ENCODE measurements around the gene CALB2.
A peak's percentile ranks its signal among the peaks of the same experiment; 100 is the strongest.

Gene CALB2

DNA sequence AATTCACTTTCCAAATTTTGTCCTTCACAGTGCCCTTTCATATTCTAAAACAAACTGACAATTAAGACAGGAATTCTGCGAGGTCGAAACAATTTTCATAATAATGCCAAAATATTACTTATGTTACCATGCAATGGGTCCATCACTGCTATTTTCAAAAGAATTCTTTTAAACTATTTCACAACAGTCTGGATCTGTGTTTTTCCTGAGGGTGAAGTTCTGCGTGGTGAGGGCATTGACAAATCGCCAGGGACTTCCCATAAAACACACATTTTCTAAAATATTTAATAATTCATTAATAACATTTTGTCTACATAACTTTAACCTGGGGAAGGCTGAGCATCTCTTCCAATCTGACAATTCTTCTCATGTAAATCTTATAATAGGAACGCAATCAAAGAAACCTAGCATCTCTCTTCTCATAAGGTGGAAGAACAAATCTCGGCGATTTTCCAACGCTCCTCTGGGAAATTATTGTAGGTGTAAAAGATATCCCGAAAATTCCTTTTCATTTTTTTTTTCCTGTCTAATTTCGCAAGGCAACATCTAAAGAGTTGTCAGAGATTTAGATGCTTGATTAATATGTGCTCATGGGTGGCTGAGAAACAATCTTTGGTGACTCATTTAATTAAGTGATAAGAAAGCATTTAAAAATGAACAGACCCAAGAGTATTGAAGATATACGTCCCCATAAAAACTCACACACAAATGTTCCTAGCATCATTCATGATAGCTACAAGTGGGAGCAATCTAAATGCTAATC is 41.5 kb downstream of the CALB2 start:
- DNase-seq = no peak

DNA sequence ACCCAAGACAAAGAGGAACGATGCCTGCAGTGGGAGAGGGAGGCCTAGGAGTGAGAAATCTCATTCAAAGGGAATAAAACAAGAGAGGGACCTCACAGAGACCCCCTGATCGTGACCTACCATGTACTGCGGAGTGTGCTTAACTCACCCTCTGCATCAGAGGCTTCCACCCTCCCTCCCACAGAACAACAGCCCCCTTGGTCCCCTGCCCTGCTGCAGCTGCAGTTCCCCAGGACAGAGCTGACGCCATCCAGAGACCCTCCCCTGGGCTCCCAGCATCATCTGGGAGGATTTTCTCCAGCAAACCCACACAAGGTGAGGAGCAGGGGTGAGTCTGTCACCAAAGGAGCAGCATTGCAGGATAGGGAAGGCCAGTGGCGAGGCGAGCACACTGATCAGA is 43.5 kb downstream of the CALB2 start:
- DNase-seq = no peak

DNA sequence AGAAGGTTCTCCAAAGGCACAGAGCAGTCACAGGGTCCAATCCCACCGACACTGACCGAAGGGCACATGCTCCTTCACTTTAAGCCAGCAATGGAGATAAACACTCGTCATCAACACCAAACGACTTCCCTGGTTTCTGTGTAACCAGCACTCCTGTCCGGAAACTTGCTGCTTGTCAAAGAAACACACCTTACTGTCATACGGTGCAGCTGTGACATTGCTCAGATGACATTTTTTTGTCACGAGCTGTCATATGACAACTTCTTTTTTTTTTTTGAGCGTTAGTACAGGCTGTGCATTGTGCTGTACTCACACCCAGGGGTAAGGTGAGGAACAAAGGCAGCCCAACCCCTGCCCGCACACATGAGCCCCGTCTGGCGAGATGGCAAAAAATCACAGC is 44.2 kb downstream of the CALB2 start:
- DNase-seq = no peak

DNA sequence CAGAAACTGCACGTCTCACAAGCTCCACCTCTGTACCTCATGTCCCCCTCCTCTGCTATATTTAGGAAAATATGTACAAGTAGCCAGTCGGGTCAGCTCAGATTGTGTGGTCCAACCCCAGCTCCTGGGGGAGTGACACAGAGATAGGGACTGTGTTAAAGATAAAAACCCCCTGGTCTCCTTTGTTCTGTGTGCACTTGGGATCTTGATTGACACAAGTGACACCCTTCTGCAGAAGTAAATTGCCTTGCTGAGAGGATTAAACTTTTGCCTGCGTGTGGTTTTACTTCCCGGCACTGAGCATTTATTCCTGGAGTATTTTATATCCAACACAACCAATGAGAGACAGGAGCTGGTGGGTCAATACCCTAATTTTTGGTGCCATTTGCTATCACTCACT is 45.8 kb downstream of the CALB2 start:
- no peak for DNase-seq

DNA sequence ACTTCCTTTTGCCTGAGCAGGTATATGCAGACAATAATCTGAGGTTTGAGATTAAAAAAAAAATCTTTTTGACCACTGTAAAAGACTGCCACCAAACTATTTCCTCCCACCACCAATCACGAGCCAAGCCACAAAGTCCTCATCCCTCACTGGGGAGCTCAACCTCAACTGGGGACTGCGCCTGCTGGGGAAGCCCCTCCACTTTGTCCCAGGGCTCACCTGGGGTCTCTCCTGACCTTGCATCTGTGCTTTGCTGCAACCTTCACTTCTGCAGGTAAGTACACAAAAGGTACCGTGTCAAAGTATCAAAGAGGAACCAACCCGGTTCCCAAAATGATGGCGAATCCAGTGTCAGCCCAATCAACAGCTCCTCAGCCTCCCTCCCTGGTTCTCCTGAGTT is 47.8 kb downstream of the CALB2 start:
- no peak for DNase-seq

DNA sequence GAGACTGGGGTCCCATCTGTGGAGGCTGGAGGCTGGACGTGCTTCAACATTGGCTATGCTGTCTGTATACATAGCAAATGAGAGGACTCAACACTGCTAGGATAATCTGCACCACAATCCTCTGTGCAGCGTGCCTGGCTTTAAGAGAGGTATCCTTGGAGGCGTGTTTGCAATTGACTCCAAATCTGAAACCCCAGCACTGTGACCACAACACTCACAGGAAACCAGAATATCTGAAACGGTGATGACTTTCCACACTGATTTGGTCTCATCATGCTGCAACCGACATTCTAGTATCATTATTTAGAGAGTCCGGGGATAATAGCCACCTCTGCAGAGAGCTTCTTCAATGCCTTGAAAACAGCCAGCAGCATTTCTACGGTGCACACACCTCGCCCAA is 48.2 kb downstream of the CALB2 start:
- no peak for DNase-seq

DNA sequence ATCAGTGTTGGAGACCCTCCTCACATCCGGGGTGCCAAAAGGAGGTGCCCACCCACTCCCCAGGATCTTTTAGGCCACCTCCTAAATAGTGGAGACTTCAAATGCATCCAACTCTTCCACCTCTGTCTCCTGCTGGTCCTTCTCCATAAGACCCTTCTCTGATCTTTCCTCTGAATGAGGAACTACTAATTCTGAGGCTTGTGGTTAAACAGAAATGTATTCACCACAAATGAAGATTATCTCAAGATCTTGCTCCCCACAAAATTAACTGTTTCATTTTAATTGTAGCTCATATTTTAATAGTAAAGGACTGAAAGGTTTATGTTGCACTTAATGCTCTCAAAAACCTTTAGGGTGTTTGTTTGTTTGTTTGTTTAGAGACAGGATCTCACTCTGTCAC is 49.2 kb downstream of the CALB2 start:
- no peak for DNase-seq

DNA sequence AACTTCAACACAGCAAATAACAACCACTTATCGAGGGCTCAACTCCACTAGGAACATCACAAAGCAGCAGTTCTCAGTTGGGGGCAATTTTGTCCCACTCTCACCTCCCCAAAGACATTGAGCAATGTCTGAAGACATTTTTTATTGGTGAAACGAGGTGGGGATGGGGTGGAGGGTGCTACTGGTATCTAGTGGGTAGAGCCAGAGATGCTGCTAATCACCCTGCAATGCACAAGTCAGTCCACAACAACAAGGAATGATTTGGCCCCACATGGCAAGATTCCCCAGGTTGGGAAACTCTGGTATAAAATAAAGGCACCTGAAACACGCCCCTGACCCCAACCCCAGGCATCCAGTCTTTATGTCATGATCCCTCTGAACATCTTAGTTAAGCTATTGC is 50.0 kb downstream of the CALB2 start:
- no peak for DNase-seq

DNA sequence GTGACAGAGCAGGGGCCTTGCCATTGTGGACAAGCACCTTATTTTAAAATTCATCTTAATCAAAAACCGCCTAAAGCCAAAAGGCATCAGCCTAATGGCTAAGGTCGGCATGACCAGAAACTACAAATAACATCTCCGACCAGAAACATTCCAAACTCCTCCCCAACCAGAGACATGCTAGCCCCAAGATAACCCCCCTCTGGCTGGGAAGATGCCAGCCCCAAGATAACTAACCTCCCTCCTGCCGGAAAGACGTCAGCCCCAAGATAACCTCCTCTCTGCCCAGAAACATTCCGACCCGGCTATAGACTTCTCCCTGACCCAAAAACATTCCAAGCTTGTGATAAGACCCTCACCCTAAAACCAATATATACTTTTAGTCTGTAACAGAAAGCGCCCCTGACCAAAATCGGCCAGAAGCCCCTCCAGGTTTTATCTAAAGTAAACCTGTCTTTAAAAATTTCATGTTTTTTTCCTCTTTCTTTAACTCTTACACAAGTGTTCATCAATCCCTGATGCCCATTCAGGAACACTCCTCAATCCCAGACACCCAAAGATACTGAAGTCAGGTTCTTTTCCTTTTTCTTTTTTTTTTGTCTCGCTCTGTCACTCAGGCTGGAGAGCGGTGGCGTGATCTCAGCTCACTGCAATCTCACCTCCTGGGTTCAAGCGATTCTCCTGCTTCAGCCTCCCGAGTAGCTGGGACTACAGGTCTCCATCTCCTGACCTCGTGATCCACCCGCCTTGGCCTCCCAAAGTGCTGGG is 50.7 kb downstream of the CALB2 start:
- DNase-seq = no peak

DNA sequence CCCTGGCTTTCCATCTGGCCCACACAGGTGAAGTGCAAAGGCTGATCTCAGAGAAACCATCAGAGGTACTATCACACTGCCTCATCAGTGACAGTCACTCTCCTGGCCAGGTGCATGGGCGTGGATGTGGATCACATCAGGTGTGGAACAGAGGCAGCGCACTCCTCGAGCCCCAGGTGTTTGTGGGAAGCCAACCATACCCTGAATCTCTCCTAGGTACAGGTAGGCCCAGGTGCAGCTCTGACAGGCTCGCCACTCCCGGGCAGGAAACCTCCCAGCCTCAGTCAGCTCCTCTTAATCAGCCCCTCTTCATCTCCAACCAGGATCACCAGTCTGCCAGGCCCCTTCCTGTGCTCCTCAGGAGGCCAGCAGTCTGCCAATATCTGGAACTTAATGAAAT is 51.6 kb downstream of the CALB2 start:
- DNase-seq = no peak

DNA sequence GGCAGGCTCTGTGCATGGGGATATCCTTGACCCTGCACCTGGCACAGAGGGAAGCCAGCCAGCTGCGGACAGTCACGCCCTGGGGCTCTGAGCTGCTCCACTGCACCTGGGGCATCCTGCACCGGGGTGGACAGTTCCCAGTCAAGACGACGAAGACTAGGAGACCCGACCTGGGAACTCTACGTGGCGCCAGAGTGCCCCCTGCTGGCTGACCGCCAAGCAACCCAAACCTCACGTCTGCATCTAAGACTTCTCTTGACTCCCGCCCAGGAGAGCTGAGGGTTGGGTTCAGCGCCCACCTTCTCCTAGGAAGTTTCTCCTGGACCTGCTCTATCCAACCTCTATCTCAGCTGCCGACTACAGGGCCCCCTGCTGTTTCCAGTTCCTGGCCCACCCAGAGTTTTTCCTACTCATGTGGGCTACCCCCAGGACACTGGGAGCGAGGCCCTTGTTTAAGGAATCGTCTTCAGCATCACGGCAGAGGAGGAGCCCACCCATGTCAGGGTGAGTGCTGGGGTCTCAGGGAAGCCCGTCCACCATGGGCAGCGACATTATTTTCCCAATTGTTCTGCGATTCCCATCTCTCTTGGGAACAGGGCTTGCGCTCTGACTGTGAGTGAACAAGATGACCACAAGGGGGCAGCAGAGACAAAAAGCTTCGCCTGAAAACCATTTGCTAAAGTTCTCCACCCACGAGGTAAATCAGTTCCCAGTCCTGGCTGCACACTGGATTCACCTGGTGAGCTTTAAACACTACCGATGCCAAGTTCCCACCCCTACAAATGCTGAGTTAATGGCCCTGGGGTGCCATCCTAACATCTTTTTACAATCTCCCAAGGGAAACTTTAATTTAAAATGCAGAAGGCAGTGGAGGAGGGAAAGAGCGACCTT is 54.0 kb downstream of the CALB2 start:
- peak; percentile 65 to 68 for DNase-seq

DNA sequence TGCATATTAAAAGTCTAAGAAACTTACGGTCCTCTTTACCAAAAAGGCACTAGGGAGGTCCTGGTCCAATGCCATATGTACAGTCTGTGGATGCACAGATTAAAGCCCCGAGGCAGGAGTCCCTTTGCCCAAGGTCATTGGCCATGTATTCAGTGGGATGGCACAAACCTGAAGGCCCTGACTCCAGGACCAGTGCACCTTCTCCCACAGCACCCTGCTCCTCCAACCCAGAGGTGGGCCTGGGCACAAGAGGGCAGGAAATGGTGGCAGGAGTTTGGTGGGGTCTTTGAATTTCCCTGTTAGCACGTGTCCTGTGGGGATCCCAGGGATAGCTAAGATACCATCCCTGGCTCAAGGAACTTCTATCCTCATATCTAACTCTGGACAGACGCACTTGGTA is 54.8 kb downstream of the CALB2 start:
- DNase-seq = no peak

DNA sequence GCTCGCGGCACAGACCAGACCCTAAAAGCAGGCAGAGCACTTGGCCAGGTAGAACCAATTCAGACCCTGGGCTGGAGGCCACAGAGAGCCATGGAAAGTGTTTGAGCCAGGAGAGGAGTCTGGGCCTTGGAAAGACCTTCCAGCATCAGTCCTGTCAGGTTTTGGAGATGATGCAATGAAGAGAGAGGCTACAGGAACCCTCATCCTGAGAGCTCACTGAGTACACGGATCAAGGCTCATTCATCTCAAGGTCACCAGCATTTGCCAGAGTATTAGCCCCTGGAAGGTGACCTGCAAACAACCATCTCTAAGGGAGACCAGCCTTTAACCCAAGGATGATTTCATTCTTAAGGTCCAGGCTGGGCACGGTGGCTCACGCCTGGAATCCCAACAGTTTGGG is 55.5 kb downstream of the CALB2 start:
- DNase-seq = no peak

DNA sequence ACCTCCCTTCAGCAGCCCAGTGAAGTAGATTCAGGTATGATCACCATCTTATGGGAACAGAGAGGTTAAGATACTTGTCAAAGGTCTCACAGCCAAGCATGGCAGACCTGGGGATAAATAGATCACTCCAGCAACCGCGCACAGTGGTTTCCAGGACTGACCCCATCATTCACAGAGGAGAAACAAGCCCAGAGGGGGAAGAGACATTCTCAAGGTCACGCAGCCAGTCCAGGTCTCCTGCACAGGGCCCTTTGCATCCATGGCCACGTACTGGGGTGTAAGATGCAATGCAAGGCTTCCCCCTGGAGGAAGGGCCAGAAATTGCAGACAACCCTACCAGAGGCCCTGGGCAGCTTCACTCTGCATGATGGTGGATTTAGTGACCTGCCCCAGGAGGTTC is 63.4 kb downstream of the CALB2 start:
- DNase-seq = no peak

DNA sequence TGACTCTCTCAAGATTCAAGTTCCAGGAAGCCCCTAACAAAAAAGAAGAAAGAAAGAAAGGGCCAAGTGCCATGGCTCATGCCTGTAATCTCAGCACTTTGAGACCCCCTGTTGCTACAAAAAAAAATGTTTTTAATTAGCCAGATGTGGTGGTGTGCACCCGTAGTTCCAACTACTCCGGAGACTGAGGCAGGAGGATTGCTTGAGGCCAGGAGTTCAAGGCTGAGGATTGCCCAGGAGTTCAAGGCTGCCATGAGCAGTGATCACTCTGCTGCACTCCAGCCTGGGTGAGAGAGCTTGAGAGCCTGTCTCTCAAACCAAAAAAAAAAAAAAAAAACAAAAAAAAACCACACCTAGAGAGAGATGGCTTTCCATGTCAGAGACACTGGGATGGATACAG is 64.5 kb downstream of the CALB2 start:
- DNase-seq = no peak

DNA sequence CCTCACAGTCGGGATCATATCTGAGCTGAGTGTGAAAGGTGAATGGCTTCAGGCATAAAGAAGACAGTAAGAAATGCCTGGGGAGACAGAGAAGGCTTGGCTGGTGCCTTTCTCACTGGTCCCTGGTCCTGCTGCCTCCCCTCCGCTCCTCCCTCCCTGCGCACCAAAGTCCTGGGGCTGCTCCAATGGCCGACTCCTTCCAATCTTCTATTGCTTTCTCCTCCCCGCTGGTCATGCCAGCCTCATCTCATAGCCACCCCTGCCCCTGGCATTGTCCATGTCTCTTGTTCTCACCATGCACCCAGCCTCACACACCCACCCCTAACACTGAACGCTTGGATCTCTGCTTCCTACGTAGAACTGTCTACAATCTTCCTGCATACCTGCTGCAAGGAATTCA is 65.3 kb downstream of the CALB2 start:
- no peak for DNase-seq

DNA sequence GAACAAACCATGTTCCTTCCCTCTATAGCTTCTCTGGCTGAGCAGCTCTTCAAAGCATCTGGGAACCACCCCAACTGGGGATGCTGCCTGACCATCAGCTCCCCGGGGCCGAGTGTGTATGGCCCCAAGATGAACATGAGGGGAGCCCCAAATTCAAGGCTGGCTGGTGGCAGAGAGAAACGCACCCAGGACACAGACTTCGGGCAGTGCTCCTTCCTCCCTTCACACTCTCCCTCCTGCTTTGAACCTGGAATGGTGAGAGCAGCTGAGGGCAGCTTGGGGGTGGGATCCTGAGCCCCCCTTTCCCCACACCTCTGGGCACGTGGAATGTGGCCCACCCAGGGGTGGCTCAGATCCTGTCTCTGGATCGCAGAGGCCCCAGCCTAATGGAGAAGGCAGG is 66.1 kb downstream of the CALB2 start:
- DNase-seq = no peak

DNA sequence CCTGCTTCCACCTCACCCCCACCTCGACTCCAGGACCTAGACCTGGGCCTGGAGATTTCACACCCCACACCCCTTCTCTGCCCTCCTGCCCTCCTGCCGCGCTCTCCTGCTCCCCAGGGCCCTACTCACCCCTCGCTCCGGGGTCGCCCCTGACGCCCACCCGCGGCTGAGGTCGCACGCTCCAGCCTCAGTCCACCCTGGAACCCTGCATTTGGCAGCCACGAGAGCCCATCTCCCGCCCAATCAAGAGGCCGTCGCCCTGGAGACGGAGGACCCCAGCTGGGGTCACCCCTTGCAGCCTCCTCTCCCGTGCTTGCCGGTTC is 67.2 kb downstream of the CALB2 start:
- DNase-seq = no peak

DNA sequence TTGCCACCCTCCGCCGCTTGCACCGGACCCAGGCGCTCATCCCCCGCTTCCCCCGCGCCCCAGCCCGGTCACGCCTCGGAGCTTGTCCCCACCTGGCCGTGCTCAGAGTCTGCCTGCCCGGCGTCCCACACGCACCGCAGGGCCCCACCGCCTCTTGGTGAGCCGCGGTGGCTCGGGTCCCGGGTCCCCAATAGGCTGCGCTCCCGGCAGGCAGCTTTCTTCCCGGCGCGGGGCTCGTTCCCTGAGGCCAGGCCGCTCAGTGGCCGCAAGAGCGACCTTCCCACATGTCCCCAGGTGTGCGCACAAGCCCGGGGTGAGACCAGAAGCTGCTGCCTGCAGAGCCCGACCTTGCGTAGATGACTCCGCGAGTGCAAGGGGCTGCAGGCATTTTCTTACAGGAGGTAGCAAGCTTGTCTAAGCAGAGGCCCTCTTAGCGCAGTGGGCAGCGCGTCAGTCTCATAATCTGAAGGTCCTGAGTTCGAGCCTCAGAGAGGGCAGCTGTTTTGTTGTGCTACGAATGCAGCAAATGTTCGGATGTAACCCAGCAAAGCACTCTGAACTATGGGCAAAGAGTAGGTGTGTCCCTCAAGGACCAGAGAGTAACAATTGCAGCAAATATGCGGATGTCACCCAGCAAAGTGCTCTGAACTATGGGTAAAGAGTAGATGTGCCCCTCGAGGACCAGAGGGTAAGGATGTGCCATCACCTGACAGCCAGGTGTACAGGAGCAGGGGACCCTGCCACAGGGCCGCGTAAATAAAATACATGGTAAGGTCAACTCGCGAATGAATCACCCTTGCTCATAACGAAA is 67.8 kb downstream of the CALB2 start:
- peak in 1 of 2 experiments; percentile 1 for DNase-seq

DNA sequence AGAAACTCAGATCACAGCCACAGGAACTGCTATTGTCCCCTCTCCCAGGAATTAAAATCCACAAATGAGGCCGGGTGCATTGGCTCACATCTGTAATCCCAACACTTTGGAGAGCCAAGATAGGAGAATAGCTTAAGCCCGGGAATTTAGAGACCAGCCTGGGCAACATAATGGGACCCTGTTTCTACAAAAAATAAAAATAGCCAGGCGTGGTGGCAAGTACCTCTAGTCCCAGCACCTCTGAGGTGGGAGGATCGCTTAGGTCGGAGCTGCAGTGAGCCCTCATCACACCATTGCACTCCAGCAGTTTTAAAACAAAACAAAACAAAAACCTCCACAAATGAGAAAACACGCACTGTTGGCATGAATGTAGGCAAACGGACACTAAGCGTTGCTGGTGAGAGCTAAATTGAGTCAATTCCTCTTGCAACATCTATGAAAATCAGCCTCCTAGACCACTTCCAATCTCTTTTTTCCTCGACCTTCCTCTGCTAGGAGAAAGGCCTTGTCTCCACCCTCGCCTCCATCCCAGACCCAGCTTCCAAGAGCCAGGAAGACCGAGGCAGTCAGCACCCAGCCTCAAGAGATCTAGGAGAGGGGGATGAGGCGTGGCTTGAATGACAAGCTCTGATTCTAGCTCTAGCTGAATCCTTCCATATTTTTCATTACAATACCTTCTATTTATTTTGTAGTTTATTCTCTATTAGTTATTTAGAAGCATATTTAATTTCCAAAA is 68.5 kb downstream of the CALB2 start:
- DNase-seq = no peak

DNA sequence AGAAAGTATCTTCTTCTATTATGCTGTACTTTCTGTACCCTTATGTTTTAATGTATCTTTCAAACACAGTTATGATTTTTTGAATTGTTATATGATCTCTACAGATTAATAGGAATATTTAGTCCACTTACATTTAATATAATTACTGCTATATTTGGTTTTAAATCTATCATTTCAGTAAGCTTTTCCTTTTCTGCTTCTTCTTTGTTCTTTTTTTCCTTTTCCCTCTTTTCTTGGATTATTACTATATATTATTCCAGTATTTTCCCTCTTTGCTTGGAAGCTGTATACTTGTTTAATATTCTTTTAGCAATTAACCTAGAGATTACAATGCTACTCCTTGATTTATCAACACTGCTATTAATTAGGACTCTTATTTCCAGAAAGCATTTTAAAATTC is 69.9 kb downstream of the CALB2 start:
- no peak for DNase-seq

DNA sequence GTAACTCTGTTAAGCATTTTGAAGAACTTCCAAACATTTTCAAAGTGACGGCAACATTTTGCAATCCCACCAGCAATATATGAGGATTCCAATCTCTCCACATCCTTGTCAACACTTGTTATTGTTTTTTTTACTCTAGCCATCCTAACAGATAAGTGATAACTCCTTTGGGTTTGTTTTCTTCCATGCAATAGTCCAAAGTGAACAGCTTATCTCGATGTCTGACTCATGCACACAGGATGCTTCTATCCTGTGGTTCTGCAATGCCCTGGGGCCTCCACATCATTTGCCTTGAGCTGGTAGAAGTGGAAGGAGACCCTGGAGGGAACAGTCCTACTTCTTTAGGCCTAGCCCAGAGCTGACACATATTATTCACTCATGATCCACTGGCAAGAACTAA is 70.4 kb downstream of the CALB2 start:
- no peak for DNase-seq

Data from NCI-H446 (cell line).